ENCODE measurements around the gene NXPE3.

DNA sequence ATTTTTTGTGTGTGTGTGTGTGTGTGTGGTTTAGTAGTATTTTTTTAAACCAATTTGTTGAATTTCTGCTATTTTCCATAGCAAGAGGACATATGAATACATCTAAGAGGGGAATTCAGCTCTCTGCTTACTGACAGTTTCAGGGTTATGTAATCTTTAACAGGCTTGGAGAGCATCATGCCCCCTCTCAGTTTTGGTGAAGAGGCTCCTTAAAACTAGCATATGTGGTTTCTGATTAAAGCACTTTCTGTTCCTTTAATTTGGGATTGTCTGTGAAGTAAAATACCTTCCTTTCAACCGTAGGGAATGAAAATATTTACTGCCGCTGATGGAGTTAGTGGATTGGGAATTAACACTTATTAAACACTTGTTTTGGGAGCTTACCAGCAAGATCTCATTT, 50.9 kb downstream of the NXPE3 start:
- TF ChIP-seq, protein P1, sequence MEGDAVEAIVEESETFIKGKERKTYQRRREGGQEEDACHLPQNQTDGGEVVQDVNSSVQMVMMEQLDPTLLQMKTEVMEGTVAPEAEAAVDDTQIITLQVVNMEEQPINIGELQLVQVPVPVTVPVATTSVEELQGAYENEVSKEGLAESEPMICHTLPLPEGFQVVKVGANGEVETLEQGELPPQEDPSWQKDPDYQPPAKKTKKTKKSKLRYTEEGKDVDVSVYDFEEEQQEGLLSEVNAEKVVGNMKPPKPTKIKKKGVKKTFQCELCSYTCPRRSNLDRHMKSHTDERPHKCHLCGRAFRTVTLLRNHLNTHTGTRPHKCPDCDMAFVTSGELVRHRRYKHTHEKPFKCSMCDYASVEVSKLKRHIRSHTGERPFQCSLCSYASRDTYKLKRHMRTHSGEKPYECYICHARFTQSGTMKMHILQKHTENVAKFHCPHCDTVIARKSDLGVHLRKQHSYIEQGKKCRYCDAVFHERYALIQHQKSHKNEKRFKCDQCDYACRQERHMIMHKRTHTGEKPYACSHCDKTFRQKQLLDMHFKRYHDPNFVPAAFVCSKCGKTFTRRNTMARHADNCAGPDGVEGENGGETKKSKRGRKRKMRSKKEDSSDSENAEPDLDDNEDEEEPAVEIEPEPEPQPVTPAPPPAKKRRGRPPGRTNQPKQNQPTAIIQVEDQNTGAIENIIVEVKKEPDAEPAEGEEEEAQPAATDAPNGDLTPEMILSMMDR (IDR thresholded peaks at IDR 0.05; ENCODE audit: low read length): no peak
- no peak for TF ChIP-seq EZH2 (IDR thresholded peaks at IDR 0.05; ENCODE audit: borderline replicate concordance, low read length)

Measured in OCI-LY1 (cell line).